ENCODE results near the gene PFKL. TPM values are rescaled to one million over a fixed set of nuclear protein-coding genes. Genes with fewer than 3 reads are reported as not detected.
"Not testable (repeated sequence)": the region's sequence is repeated elsewhere in the genome, so short reads cannot be mapped to it uniquely, and the experiment has no call there.

Gene PFKL
- total RNA-seq, 1 experiment from 2014 or later: 68.8 TPM

- not testable (repeated sequence) for H2AFZ ChIP-seq (ENCODE audit: low read length)
Measured at GRCh38 chr21:44341726-44342458, 42.0 kb downstream of the PFKL start.

GRCh38 chr21:44342981-44343380 lies 43.1 kb downstream of the PFKL start:
- H3K4me2 ChIP-seq (ENCODE audit: low read depth, low read length, poor library complexity, severe bottlenecking); H3K4me3 ChIP-seq (ENCODE audit: low read length); H3K79me2 ChIP-seq (ENCODE audit: low read length); DNase-seq; H2AFZ ChIP-seq (ENCODE audit: low read length); H3K27ac ChIP-seq (ENCODE audit: low read length); H3K36me3 ChIP-seq (ENCODE audit: insufficient read depth, low read length); H3K27me3 ChIP-seq (ENCODE audit: low read length); H4K20me1 ChIP-seq (ENCODE audit: insufficient read depth, low read depth, low read length); H3K9me2 ChIP-seq (replicated peaks; ENCODE audit: insufficient read depth, low read length); H3K9me3 ChIP-seq (ENCODE audit: low read length); H3K9ac ChIP-seq (ENCODE audit: low read length): not testable (repeated sequence)
- H3K4me1 ChIP-seq (ENCODE audit: low read length): peaks cover 13% of the 10 kb centered on the region

More at GRCh38 chr21:44341726-44342458, 42.0 kb downstream of the PFKL start:
- not testable (repeated sequence) for H3K36me3 ChIP-seq (ENCODE audit: insufficient read depth, low read length); H3K9me3 ChIP-seq (ENCODE audit: low read length); H4K20me1 ChIP-seq (ENCODE audit: insufficient read depth, low read depth, low read length); H3K4me3 ChIP-seq (ENCODE audit: low read length); DNase-seq; H3K27me3 ChIP-seq (ENCODE audit: low read length); H3K27ac ChIP-seq (ENCODE audit: low read length); H3K9me2 ChIP-seq (replicated peaks; ENCODE audit: insufficient read depth, low read length); H3K4me2 ChIP-seq (ENCODE audit: low read depth, low read length, poor library complexity, severe bottlenecking); H3K79me2 ChIP-seq (ENCODE audit: low read length); H3K9ac ChIP-seq (ENCODE audit: low read length)
- H3K4me1 ChIP-seq (ENCODE audit: low read length): peaks cover 17% of the 10 kb centered on the region

- no peak for DNase-seq
- no peak overlapping the region for H3K9ac ChIP-seq (ENCODE audit: low read length)
- no peaks in the 10 kb centered on the region for H3K9me2 ChIP-seq (replicated peaks; ENCODE audit: insufficient read depth, low read length)
- H3K4me2 ChIP-seq (ENCODE audit: low read depth, low read length, poor library complexity, severe bottlenecking): no peak overlapping the region
- no peak overlapping the region; the same call in 1 of the 2 replicates for H2AFZ ChIP-seq (ENCODE audit: low read length)
- peaks cover 7% of the 10 kb centered on the region for H3K4me1 ChIP-seq (ENCODE audit: low read length)
- H3K9me3 ChIP-seq (ENCODE audit: low read length): no peaks in the 10 kb centered on the region
- no peaks in the 10 kb centered on the region for H4K20me1 ChIP-seq (ENCODE audit: insufficient read depth, low read depth, low read length)
- no peak overlapping the region for H3K27ac ChIP-seq (ENCODE audit: low read length)
- no peak overlapping the region for H3K4me3 ChIP-seq (ENCODE audit: low read length)
- no peaks in the 10 kb centered on the region for H3K36me3 ChIP-seq (ENCODE audit: insufficient read depth, low read length)
- no peaks in the 10 kb centered on the region for H3K27me3 ChIP-seq (ENCODE audit: low read length)
- no peaks in the 10 kb centered on the region for H3K79me2 ChIP-seq (ENCODE audit: low read length)
Measured at GRCh38 chr21:44344541-44345183, 44.8 kb downstream of the PFKL start.

GRCh38 chr21:44345495-44345894 lies 45.6 kb downstream of the PFKL start:
- Histone ChIP-seq H3K27ac (ENCODE audit: low read length) (no peak overlapping the region), H3K27me3 (ENCODE audit: low read length) (no peaks in the 10 kb centered on the region), H3K4me1 (ENCODE audit: low read length) (no peaks in the 10 kb centered on the region), H3K9me2 (replicated peaks; ENCODE audit: insufficient read depth, low read length) (no peaks in the 10 kb centered on the region), H3K4me2 (ENCODE audit: low read depth, low read length, poor library complexity, severe bottlenecking) (no peak overlapping the region), H3K9ac (ENCODE audit: low read length) (no peak overlapping the region), H3K79me2 (ENCODE audit: low read length) (no peaks in the 10 kb centered on the region), H2AFZ (ENCODE audit: low read length) (no peak overlapping the region), H3K36me3 (ENCODE audit: insufficient read depth, low read length) (no peaks in the 10 kb centered on the region), H4K20me1 (ENCODE audit: insufficient read depth, low read depth, low read length) (no peaks in the 10 kb centered on the region), H3K9me3 (ENCODE audit: low read length) (no peaks in the 10 kb centered on the region), H3K4me3 (ENCODE audit: low read length) (no peak overlapping the region)
- DNase-seq: no peak

- Histone ChIP-seq H3K36me3 (ENCODE audit: insufficient read depth, low read length) (no peaks in the 10 kb centered on the region), H3K27ac (ENCODE audit: low read length) (no peak overlapping the region), H3K79me2 (ENCODE audit: low read length) (no peaks in the 10 kb centered on the region), H3K9me2 (replicated peaks; ENCODE audit: insufficient read depth, low read length) (no peaks in the 10 kb centered on the region), H3K4me1 (ENCODE audit: low read length) (no peaks in the 10 kb centered on the region), H3K4me3 (ENCODE audit: low read length) (no peak overlapping the region), H2AFZ (ENCODE audit: low read length) (no peak overlapping the region), H3K9ac (ENCODE audit: low read length) (no peak overlapping the region), H3K27me3 (ENCODE audit: low read length) (no peaks in the 10 kb centered on the region), H4K20me1 (ENCODE audit: insufficient read depth, low read depth, low read length) (no peaks in the 10 kb centered on the region), H3K9me3 (ENCODE audit: low read length) (no peaks in the 10 kb centered on the region), H3K4me2 (ENCODE audit: low read depth, low read length, poor library complexity, severe bottlenecking) (no peak overlapping the region)
- no peak for DNase-seq
Measured at GRCh38 chr21:44347911-44348451, 48.1 kb downstream of the PFKL start.

GRCh38 chr21:44348861-44349260 lies 49.0 kb downstream of the PFKL start:
- Histone ChIP-seq H3K27me3 (ENCODE audit: low read length) (no peaks in the 10 kb centered on the region), H3K4me3 (ENCODE audit: low read length) (no peak overlapping the region), H3K79me2 (ENCODE audit: low read length) (no peaks in the 10 kb centered on the region)

GRCh38 chr21:44349416-44349846 lies 49.6 kb downstream of the PFKL start:
- Histone ChIP-seq H3K27me3 (ENCODE audit: low read length) (no peaks in the 10 kb centered on the region), H4K20me1 (ENCODE audit: insufficient read depth, low read depth, low read length) (no peaks in the 10 kb centered on the region), H3K27ac (ENCODE audit: low read length) (no peak overlapping the region), H3K9me2 (replicated peaks; ENCODE audit: insufficient read depth, low read length) (no peaks in the 10 kb centered on the region), H2AFZ (ENCODE audit: low read length) (no peak overlapping the region), H3K4me3 (ENCODE audit: low read length) (no peak overlapping the region), H3K4me2 (ENCODE audit: low read depth, low read length, poor library complexity, severe bottlenecking) (no peak overlapping the region), H3K36me3 (ENCODE audit: insufficient read depth, low read length) (no peaks in the 10 kb centered on the region), H3K79me2 (ENCODE audit: low read length) (no peaks in the 10 kb centered on the region), H3K9me3 (ENCODE audit: low read length) (no peaks in the 10 kb centered on the region), H3K9ac (ENCODE audit: low read length) (no peak overlapping the region), H3K4me1 (ENCODE audit: low read length) (no peaks in the 10 kb centered on the region)
- DNase-seq: no peak

More at GRCh38 chr21:44348861-44349260, 49.0 kb downstream of the PFKL start:
- no peak overlapping the region for H2AFZ ChIP-seq (ENCODE audit: low read length)
- DNase-seq: no peak
- no peak overlapping the region for H3K4me2 ChIP-seq (ENCODE audit: low read depth, low read length, poor library complexity, severe bottlenecking)
- H4K20me1 ChIP-seq (ENCODE audit: insufficient read depth, low read depth, low read length): no peaks in the 10 kb centered on the region
- H3K4me1 ChIP-seq (ENCODE audit: low read length): no peaks in the 10 kb centered on the region
- no peak overlapping the region for H3K27ac ChIP-seq (ENCODE audit: low read length)
- H3K9me3 ChIP-seq (ENCODE audit: low read length): no peaks in the 10 kb centered on the region
- no peak overlapping the region for H3K9ac ChIP-seq (ENCODE audit: low read length)
- no peaks in the 10 kb centered on the region for H3K36me3 ChIP-seq (ENCODE audit: insufficient read depth, low read length)
- no peaks in the 10 kb centered on the region for H3K9me2 ChIP-seq (replicated peaks; ENCODE audit: insufficient read depth, low read length)

GRCh38 chr21:44349847-44350772 lies 50.3 kb downstream of the PFKL start:
- Histone ChIP-seq H3K36me3 (ENCODE audit: insufficient read depth, low read length) (no peaks in the 10 kb centered on the region), H3K9ac (ENCODE audit: low read length) (no peak overlapping the region), H3K4me3 (ENCODE audit: low read length) (no peak overlapping the region), H3K79me2 (ENCODE audit: low read length) (no peaks in the 10 kb centered on the region), H3K27ac (ENCODE audit: low read length) (no peak overlapping the region), H2AFZ (ENCODE audit: low read length) (no peak overlapping the region), H3K9me2 (replicated peaks; ENCODE audit: insufficient read depth, low read length) (no peaks in the 10 kb centered on the region), H3K4me2 (ENCODE audit: low read depth, low read length, poor library complexity, severe bottlenecking) (no peak overlapping the region), H4K20me1 (ENCODE audit: insufficient read depth, low read depth, low read length) (no peaks in the 10 kb centered on the region), H3K4me1 (ENCODE audit: low read length) (no peaks in the 10 kb centered on the region), H3K9me3 (ENCODE audit: low read length) (no peaks in the 10 kb centered on the region), H3K27me3 (ENCODE audit: low read length) (no peaks in the 10 kb centered on the region)
- DNase-seq: no peak

All from Karpas-422 (cell line).